Left renal cortex interstitium (tissue), 4 donors: ENCODE results near the gene LCAT. TPM values are rescaled to one million over a fixed set of nuclear protein-coding genes. Genes with fewer than 3 reads are reported as not detected.
"Not testable (repeated sequence)": the region's sequence is repeated elsewhere in the genome, so short reads cannot be mapped to it uniquely, and the experiment has no call there.

Source experiments
- DNase-seq, 4 donors: peaks; one replicate each; pipeline ENCODE4 v3.0.0-alpha.2; 2013; ENCODE audit warnings: low read depth in 4 of 4, low spot score in 2 of 4, missing footprints in 1 of 4
- polyA plus RNA-seq, 4 donors: library from polyadenylated mRNA; unstranded; fragments of 120-200 nt; gene quantifications; one replicate each; pipeline ENCODE4 v1.2.1, GENCODE V29; 2013; ENCODE audit not compliant: insufficient read length in 4 of 4

LCAT gene
- polyA plus RNA-seq, 4 donors: 13.7 to 32.8 (median 20.2) TPM

- no peak for DNase-seq
Observed at GRCh38 chr16:67917140-67917851, 26.6 kb downstream of the LCAT start.

- DNase-seq: no peak
Observed at GRCh38 chr16:67915831-67916723, 27.8 kb downstream of the LCAT start.

- not testable (repeated sequence) for DNase-seq
Observed at GRCh38 chr16:67915496-67915769, 28.5 kb downstream of the LCAT start.

GRCh38 chr16:67914758-67915495, 29.0 kb downstream of the LCAT start:
- no peak for DNase-seq

GRCh38 chr16:67910158-67910557, 33.8 kb downstream of the LCAT start:
- DNase-seq: no peak

- no peak for DNase-seq
Observed at GRCh38 chr16:67909056-67909742, 34.7 kb downstream of the LCAT start.

GRCh38 chr16:67907397-67908180, 36.3 kb downstream of the LCAT start:
- no peak for DNase-seq

GRCh38 chr16:67902831-67903230, 41.1 kb downstream of the LCAT start:
- DNase-seq: no peak

GRCh38 chr16:67901734-67902133, 42.2 kb downstream of the LCAT start:
- DNase-seq: no peak

GRCh38 chr16:67897231-67897630, 46.7 kb downstream of the LCAT start:
- DNase-seq: no peak

- DNase-seq: no peak
Observed at GRCh38 chr16:67893743-67894399, 50.0 kb downstream of the LCAT start.

- DNase-seq: peak in 3 of 4 donors; percentile 75 to 92 (median 88)
Observed at GRCh38 chr16:67892899-67893742, 50.8 kb downstream of the LCAT start, which contains the start of gene PSKH1. TSS of gene PSKH1 (plus strand) at chr16:67893254. CDS start at chr16:67908750, 15,496 bp downstream.

GRCh38 chr16:67892375-67892774, 51.5 kb downstream of the LCAT start:
- no peak for DNase-seq

Other genes starting within 250 kb of the LCAT start
- gene GFOD2, start 224.8 kb downstream of the LCAT start, polyA plus RNA-seq: 10 to 100 TPM; 18.7 to 25.6 (median 23.7) TPM
- gene RANBP10, start 137.6 kb downstream of the LCAT start, polyA plus RNA-seq: 10 to 100 TPM; 18.4 to 34.4 (median 25.0) TPM
- 10 to 100 TPM in 1 of 4 donors, 1 to 10 TPM in 3; 6.3 to 10.7 (median 7.7) TPM for gene TSNAXIP1, start 137.2 kb downstream of the LCAT start, polyA plus RNA-seq
- gene THAP11, start 101.8 kb downstream of the LCAT start, polyA plus RNA-seq: 10 to 100 TPM; 26.8 to 40.0 (median 32.0) TPM
- 100 to 1,000 TPM; 114 to 134 (median 127) TPM for gene NUTF2, start 97.2 kb downstream of the LCAT start, polyA plus RNA-seq
- gene CENPT, start 96.4 kb downstream of the LCAT start, polyA plus RNA-seq: 10 to 100 TPM; 37.4 to 62.4 (median 50.7) TPM
- gene EDC4, start 71.1 kb downstream of the LCAT start, polyA plus RNA-seq: 100 to 1,000 TPM in 2 of 4 donors, 10 to 100 TPM in 2; 75.0 to 106 (median 97.3) TPM
- gene NRN1L, start 59.2 kb downstream of the LCAT start, polyA plus RNA-seq: under 1 TPM in 3 of 4 donors, not detected in 1; 0.30 to 0.68 (median 0.63) TPM
- gene PSKH1, start 50.9 kb downstream of the LCAT start, polyA plus RNA-seq: 10 to 100 TPM; 33.5 to 44.6 (median 40.1) TPM
- 1 to 10 TPM; 4.5 to 7.1 (median 5.8) TPM for gene CTRL, start 12.3 kb downstream of the LCAT start, polyA plus RNA-seq
- gene PSMB10, start 7.3 kb downstream of the LCAT start, polyA plus RNA-seq: 10 to 100 TPM; 20.3 to 39.4 (median 28.3) TPM
- 10 to 100 TPM; 32.4 to 47.4 (median 40.2) TPM for gene SLC12A4, start 24.5 kb upstream of the LCAT start, polyA plus RNA-seq
- under 1 TPM in 3 of 4 donors, not detected in 1; 0.05 to 0.21 (median 0.08) TPM for gene DPEP3, start 36.4 kb upstream of the LCAT start, polyA plus RNA-seq
- 1 to 10 TPM in 1 of 4 donors, under 1 TPM in 3; 0.45 to 1.1 (median 0.78) TPM for gene DPEP2, start 55.4 kb upstream of the LCAT start, polyA plus RNA-seq
- not detected for gene DPEP2NB, start 71.8 kb upstream of the LCAT start, polyA plus RNA-seq
- 10 to 100 TPM in 3 of 4 donors, 1 to 10 TPM in 1; 9.0 to 13.7 (median 10.9) TPM for gene DDX28, start 79.1 kb upstream of the LCAT start, polyA plus RNA-seq
- gene DUS2, start 79.2 kb upstream of the LCAT start, polyA plus RNA-seq: 10 to 100 TPM; 13.5 to 19.5 (median 15.5) TPM
- 10 to 100 TPM; 30.8 to 35.5 (median 32.9) TPM for gene NFATC3, start 141.2 kb upstream of the LCAT start, polyA plus RNA-seq